DMS79 (cell line): ENCODE data around the gene PRTG.
"Not testable (repeated sequence)": the region's sequence is repeated elsewhere in the genome, so short reads cannot be mapped to it uniquely, and the experiment has no call there.

Experiments
- DNase-seq: peaks from one replicate; lab custom pipeline; 2025; lab: John Stamatoyannopoulos, UW

Gene PRTG, protein sequence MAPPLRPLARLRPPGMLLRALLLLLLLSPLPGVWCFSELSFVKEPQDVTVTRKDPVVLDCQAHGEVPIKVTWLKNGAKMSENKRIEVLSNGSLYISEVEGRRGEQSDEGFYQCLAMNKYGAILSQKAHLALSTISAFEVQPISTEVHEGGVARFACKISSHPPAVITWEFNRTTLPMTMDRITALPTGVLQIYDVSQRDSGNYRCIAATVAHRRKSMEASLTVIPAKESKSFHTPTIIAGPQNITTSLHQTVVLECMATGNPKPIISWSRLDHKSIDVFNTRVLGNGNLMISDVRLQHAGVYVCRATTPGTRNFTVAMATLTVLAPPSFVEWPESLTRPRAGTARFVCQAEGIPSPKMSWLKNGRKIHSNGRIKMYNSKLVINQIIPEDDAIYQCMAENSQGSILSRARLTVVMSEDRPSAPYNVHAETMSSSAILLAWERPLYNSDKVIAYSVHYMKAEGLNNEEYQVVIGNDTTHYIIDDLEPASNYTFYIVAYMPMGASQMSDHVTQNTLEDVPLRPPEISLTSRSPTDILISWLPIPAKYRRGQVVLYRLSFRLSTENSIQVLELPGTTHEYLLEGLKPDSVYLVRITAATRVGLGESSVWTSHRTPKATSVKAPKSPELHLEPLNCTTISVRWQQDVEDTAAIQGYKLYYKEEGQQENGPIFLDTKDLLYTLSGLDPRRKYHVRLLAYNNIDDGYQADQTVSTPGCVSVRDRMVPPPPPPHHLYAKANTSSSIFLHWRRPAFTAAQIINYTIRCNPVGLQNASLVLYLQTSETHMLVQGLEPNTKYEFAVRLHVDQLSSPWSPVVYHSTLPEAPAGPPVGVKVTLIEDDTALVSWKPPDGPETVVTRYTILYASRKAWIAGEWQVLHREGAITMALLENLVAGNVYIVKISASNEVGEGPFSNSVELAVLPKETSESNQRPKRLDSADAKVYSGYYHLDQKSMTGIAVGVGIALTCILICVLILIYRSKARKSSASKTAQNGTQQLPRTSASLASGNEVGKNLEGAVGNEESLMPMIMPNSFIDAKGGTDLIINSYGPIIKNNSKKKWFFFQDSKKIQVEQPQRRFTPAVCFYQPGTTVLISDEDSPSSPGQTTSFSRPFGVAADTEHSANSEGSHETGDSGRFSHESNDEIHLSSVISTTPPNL

DNA sequence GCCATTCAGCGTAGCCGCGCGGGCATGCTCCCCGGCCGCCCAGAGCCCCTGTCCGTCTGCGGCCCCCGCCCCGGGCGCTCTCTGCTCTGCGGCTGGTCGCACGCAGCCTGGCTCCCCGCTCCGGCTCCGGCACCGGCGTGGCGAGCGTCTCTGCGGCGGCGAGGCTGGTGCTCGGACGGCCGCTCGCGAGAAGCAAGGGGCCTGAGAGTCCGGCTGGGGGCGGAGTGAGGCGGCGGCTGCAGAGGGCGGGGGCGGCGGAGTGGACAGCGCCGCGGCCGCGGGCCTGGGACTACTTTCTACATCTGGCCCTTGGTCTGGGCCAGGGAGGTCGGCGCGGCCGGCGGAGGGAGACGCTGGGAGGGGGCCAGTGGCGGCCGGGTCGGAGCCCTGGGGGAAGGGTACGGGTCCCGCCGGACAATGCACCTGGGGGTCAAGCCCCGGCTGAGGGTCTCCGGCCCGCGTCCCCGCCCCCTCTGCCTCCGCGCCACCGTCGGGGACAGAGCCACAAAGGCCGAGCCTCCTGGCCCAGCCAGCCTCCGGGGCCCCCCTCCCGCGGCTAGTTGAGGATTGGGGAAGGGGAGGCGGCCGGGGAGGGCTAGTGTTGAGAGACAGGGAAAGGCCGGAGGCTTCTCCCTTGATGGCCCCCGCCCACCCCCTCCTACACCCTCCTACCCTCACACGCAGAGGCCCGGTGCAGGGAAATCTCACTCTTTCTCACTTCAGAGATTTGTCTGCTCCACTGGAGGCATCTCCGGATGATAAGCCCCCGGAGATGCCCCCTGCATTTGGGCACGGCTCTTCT, at the start of gene PRTG:
PRTG (minus strand) TSS at position 226 of the 802 bp plus-strand sequence; CDS start at position 5, 221 bp downstream.
- no peak for DNase-seq

DNA sequence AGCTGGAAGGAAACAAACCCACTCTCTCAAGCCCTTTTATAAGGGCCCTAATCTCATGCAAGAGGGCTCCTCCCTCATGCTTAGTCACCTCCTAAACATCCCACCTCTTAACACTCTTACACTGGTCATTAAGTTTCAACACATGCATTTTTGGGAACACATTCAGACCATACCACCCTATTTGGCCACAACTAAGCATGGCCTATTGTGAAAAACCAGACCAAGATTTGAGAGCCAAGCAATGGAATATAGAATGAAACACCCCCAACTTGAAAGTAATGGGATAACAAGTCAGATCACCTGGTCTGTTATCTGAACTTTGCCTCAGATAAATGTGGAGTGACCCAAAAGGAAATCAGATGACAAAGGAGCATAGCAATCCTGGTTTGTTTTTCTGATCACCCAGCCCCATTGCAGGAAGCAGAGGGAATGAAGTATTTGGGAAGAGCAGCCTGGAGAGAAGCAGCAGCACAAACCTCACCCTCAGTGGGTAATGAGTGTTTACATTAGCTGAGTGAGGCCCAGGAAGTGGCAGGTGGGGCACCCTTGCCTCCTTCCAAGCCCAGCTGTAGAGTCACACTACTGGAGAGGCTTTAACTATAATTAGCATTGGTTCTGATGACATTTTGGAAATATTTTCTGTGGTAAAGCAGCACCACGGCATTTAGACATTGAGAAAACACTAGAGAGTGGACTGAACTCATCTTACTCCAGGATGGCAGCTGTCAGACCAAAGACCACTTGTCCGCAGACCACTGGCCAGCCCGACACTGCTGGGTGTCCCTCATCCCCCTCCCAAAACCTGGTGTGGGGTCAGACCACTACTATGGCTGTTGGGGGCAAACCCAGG, 48.8 kb upstream of the PRTG start:
- DNase-seq, result no peak

DNA sequence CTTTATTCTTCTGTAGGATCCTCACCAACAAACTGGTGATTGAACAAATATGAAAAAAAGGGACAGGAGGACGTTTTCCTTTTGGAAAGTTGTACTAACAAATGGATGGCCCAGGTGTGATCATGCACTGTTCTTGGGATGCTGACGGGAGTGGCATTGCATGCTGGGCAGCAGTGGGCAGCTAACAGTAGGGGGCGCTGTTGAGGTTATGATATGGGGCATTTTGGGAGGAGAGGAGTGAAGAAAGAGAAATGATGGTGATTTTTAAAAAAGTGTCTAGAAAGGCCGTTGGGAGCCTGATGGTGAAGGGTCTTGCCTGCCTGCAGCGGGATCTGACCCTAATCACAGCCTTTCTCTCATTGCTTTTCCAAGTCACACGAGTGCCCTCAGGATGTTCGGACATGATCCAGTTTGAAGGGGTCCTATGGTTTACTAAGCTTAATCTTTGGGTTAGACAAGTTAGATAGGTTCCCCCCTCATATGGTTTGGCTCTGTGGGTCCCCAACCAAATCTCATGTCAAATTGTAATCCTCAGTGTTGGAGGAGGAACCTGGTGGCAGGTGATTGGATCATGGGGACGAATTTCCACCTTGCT, 46.2 kb upstream of the PRTG start:
- no peak for DNase-seq

DNA sequence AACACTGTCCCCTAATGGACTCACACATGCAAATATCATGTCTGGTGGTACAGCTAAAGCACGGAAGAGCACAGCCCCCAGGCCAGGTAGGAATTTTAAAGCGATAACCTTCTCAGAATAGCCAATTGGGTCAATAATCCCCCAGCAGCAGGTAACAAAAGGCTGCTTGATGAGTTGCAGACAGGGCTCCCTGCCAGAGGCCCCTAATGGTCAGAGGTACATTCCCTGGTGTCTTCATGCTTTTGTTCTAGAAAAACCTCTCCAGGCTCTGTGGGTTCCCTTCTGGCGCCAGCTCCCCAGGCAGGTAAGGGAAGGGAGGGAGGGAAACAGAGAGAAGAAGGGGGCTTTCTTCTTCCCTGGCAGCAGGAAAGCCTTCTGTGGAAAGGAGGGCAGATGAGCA, 43.4 kb upstream of the PRTG start:
- no peak for DNase-seq

DNA sequence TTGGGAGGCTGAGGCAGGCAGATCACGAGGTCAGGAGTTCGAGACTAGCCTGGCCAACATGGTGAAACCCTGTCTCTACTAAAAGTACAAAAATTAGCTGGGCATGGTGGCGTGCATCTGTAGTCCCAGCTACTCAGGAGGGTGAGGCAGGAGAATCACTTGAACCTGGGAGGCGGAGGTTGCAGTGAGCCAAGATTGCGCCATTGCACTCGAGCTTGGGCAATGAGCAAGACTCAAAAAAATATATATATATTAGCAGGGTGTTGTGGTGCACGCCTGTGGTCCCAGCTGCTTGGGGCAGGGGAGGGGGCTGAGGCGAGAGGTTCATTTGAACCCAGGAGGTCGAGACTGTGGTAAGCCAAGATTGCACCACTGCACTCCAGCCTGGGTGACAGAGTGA, 42.6 kb upstream of the PRTG start:
- DNase-seq, result not testable (repeated sequence)

DNA sequence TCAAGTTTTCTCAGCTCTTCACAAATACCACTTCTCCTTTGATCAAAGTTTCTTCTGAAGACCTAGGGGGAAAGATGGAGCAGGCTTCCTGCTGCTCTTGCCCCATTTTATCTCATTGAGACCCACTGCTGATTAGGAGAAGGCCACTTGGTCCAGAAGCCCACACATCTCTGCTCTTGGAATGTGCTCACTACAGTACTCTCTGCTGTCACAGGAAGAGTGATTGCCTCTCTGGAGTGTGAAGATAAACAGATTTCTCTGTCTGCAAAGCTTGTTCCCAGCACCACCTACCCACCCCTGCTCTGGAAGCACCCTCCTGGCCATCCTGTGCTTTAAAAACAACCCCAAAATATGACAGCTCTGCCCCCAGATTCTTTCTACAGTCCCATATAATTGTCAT, 41.3 kb upstream of the PRTG start:
- DNase-seq, result no peak

DNA sequence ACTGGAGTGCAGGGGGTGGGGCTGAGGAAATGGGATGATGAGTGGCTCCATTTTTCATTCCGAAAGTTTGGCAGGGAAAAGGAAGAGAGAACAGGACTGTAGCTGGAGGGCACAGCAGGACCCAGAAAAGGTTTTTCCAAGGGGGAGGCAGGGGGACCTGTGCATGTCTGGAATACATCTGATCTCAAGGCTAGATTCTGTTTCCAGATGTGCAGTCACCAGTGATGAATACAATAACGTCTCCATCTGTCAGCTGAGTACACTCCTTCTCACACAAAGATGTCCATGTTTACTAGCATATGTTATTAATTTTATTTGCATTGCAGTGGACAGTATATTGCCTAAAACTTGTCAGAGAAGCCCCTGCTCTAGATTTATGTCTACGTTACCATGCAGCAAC, 39.9 kb upstream of the PRTG start:
- no peak for DNase-seq

DNA sequence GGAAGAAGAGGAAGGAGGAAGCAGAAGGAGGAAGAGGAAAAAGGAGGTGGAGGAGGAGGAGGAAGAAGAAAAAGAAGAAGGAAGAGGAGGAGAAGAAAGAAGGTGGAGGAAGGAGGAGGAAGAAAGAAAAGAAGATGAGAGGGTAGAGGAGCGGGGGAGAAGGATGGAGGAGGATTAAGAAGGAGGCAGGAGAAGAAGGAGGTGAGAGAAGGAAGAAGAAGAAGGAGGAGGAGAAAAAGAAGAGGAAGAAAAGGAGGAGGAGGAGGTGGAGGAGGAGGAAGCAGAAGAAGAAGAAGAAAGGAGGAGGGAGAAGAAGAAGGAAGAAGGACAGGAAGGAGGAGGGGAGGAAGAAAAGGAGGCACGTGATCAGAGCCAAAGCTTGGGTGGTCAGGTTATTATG, 37.3 kb upstream of the PRTG start:
- DNase-seq, result no peak

DNA sequence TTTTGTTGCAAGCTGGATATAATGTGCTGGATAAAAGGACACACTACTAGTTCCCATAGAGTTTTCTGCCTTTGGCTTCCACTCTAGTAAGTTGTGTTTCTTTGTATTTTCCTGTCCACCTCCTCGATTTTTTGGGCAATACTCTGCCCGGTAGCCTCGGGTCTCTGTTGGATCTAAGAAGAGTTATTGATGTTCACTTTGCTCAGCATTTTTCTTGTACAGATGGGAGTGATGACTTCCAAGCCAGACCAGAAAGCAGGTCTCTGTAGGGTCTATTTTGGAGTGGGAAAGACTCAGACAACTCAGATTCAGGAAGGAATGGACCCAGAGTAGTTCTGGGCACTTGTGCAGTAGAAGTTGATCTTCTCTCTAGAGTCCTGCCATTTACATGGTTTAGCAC, 36.0 kb upstream of the PRTG start:
- DNase-seq, result no peak

DNA sequence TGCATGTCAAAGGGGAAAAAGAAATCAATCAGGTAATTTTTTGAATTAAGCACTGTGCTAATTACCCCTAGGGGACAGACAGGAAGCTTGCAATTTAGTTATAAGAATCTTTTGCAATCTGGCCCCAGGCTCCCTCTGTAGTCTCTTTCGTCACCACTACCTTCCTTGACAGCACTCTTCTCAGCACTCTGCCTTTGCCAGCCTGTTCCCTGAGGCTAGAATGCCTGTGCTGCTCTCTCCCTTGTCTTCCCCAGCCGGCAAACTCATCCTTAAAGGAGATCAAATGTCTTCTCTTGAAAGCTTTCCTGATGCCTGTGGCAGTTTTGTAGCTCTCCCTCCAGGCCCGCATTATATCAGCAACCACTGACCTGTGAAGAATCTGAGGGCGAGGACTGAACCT, 32.4 kb upstream of the PRTG start:
- no peak for DNase-seq

DNA sequence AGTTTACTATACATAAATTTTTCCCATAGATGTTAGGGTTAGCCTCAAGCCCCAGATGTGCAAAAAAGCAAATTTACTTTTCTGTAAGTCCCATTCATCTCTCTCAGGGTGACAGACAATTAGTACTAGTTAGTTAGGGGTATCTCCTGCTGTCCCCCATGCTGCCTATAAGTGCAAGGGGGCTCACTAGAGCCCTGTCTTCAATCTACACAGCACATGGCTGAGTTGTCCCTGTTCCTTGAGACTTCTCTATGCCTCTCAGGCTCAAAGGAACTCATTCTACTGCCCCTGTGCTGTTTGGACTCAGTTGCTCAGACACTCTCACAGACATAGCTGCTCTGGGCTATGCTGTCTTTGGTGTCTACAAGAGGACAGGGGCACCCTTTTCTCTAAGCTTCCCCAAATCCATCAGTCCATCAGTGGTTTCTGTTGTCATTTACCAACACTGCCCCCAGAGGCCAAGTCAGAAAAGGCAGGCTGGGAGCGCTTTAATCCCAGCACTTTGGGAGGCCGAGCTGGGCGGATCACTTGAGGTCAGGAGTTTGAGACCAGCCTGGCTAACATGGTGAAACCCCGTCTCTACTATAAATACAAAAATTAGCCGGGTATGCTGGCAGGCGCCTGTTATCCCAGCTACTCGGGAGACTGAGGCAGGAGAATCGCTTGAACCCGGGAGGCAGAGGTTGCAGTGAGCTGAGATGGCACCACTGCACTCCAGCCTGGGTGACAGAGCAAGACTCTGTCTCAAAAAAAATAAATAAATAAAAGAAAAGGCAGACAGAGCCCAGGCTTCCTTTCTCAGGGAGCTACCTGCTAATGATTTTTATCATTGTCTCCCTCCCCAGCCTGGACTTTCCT, 31.4 kb upstream of the PRTG start:
- DNase-seq, result no peak

DNA sequence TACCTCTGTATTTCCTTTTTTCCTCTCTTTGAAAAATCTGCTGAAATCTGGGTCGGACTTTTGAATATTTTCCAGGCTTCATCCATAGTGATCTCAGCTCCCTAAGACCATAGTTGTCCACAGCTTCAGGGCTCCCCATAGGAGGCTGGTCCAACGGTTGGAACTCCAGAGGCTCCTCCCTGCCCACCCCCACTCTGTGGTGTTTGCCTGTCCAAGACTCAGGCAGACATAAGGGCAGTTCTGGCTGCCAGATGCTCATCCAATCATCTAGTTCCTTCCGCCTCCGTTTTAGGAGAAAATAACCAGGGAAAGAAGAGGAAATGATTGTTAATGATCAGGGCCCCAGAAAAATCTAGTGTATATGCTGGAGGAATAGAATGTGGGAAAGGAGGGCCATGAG, 27.9 kb upstream of the PRTG start:
- no peak for DNase-seq

DNA sequence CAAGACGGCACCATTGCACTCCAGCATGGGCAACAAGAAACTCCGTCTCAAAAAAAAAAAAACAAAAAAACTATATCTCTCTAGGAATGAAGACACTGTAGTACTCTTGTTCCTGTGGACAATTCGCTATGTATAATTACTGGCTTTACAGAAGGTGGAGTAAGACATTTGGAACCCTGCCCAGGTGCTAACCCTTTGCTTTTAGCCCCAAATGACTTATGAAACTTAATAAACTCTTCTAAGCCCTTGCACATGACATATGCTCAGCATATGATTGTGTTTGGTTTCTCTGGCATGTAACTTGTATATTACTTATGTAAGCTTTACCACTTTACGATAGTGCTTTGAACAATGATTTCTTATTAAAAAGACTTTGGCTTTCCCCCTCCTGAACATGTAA, 27.3 kb upstream of the PRTG start:
- no peak for DNase-seq

DNA sequence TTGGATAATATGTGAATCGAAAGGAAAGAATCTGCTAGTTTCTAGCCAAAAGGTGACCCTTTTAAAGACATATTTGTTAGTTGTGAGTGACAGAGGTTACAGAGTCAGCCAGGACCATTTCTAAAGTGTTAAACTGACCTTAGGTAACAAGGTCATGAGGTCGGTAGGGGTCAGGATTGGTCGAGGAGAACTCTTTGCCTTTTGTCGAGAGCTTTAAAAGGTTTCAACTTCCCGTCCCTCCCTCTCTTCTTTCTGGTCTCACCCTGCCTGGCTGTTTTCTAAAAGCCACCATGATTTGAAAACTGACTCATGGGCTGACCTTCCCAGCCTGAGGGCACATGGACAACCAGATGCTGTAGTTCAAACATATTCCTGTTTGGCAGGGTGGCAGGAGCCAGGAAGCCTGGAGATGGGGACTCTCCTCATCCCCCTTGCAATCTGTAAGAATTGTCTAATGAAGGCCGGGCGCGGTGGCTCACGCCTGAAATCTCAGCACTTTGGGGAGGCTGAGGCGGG, 25.8 kb upstream of the PRTG start:
- no peak for DNase-seq

DNA sequence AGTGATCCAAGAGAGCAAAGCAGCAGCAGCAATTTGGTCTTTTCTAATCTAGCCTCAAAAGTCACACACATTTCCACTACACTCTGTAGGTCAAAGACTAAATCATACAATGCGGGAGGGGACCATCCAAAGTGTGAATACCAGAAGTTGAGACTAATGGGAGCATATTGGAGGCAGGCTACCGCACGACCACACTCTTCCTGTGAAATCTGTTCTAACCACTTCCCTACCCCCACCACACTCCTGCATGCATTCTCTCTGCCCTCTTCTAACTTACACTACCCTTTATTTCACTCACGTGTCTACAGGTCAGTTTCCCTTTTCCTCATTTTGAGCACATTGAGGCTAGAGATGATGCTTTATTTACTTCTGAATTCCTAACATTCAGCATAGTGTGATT, 23.7 kb upstream of the PRTG start:
- no peak for DNase-seq

DNA sequence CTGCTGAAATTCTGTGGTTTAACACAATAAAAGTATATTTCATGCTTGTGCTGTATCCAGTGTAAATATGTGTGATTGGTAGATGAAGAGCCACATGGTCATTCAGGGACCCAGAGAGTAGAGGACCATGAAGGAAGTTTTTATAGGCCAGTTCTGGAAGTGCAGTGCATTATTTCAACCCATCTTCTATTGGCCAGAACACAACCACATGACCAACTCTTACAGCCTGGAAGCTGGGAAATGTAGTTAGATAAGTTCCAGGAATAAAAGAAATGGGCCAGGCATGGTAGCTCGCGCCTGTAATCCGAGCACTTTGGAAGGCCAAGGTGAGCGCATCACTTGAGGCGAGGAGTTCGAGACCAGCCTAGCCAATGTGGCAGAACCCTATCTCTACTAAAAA, 21.4 kb upstream of the PRTG start:
- no peak for DNase-seq

DNA sequence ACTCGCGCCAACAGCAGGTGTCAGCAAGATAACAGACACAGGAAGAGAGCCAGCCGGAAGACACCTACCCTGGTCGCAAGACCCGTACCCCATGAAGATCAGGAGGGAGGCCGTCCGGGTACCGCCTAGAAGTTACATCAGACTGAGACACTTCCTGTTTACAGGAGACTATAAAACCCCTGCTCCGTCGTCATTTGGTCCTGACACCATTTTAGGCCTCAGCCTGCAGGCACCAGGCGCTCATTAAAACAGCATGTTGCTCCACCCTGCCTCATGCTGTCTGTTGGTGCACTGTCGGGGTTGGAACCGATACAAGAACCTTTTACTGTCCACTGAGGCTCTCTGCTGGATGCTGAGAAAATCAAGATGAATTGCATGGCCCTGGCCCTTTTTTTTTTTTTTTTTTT, 15.6 kb upstream of the PRTG start:
- no peak for DNase-seq

DNA sequence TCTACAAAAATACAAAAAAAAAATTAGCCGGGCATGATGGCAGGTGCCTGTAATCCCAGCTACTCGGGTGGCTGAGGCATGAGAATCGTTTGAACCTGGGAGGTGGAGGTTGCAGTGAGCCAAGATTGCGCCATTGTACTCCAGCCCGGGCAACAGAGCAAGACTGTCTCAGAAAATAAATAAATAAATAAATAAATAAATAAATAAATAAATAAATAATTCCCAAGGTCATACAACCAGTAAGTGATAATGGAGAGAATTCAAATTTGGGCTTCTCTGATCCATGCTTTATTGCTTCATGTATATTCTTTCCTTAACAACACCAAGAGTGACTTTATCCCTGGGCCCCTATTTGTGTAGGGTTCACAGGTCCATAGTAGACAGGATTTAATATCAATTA, 10.5 kb upstream of the PRTG start:
- not testable (repeated sequence) for DNase-seq

DNA sequence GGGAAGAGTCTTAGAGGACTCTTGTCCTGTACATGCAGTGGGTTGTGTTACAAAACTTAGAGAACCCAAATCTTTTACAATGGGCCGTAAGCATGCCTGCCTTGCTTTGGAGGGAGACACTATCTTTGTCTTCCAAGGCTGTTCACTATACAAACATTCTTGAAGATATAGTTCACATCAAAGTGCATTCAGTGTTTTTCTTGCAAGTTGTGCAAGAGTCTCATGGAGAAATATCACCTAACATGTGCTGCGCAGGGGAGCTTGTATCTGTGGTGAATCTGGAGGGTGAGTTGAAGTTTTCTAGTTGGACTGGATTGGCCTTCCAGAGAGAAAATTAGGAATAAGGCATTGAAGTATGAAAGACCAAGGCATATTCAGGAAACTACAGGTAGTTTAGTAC, 7.8 kb upstream of the PRTG start:
- no peak for DNase-seq
